GM18517 (cell line): ENCODE data around the gene ZFR2.
"Not testable (repeated sequence)": the region's sequence is repeated elsewhere in the genome, so short reads cannot be mapped to it uniquely, and the experiment has no call there.

ENCODE experiments used
- ATAC-seq: cut with Tn5 transposase; IDR thresholded peaks from one replicate; pipeline ENCODE4 v1.9.1; 2021; ENCODE audit warnings: mild to moderate bottlenecking, moderate library complexity; ENCODE audit not compliant: unreplicated experiment

ZFR2 gene

DNA sequence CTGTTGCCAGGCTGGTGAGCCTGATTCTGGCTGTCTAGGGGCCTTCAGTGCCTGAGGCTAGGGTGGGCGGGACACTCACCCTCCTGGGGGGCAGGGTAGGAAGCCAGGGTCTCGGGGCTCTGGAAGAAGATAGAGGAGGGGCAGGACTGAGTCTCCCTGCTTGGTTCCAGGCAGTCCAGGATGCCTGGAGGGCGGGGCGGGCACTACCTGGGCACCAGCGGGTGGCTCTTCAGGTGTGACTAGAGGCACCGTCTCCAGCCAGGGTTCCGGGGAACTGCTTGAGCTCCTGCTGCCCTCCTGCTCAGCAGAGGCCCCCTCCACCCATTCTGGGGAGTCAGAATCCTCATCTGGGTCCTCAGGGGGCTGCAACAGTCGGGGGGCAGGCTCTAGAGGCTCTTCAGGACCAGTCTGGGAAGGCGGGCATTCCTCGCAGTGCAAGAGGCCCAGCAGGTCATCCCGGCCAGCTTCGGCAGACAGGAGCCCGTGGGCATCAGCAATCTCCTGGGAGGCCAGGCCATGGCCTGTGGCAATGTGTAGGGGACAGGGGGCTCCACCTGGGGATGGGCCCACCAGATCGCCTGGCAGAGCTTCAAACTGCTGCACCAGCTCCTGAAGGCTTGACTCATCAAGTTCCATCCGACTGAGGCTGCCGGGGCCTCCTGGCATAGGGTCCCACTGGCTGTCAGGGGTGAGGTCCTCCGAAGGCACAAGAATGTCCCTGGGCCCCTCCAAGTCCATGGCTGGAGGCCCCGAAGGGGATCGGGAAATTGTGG, 109.2 kb downstream of the ZFR2 start:
- no peak for ATAC-seq

DNA sequence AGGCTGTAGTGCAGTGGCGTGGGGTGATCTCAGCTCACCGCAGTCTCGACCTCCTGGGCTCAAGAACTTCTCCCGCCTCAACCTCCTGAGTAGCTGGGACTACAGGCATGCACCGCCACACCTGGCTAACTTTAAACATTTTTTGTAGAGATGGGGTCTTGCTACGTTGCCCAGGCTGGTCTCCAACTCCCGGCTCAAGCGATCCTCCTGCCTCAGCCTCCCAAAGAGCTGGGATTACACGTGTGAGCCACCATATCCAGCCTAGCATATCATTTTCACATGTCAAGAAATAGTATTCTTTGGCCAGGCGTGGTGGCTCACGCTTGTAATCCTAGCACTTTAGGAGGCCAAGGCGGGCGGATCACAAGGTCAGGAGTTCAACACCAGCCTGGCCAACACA, 110.5 kb downstream of the ZFR2 start:
- not testable (repeated sequence) for ATAC-seq

DNA sequence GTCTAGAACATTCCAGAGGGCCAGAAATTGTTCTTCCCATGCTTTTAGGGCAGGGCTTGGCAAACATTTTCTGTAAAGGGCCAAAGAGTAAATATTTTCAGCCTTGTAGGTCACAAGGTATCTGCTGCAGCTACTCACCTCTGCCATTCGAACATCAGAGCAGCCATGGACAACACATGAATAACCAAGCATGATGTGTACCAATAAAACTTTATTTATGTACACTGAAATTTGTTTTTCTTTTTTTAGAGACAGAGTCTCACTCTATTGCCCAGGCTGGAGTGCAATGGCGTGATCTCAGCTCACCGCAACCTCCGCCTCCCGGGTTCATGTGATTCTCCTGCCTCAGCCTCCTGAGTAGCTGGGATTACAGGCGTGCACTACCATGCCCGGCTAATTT, 111.1 kb downstream of the ZFR2 start:
- not testable (repeated sequence) for ATAC-seq
